ENCODE results near the gene RFX4.
"Not testable (repeated sequence)": the region's sequence is repeated elsewhere in the genome, so short reads cannot be mapped to it uniquely, and the experiment has no call there.

RFX4 gene

GRCh38 chr12:106690569-106691305 is 107.9 kb downstream of the RFX4 start:
- no peak for DNase-seq (ENCODE audit: low read depth in 2 of 2)

GRCh38 chr12:106692033-106692432 is 109.2 kb downstream of the RFX4 start:
- DNase-seq (ENCODE audit: low read depth in 2 of 2) = not testable (repeated sequence)

- DNase-seq (ENCODE audit: low read depth in 2 of 2) = no peak
Measured at GRCh38 chr12:106692896-106693820, 110.4 kb downstream of the RFX4 start.

- no peak for DNase-seq (ENCODE audit: low read depth in 2 of 2)
Measured at GRCh38 chr12:106696071-106696470, 113.3 kb downstream of the RFX4 start.

- no peak for DNase-seq (ENCODE audit: low read depth in 2 of 2)
Measured at GRCh38 chr12:106696681-106697417, 114.0 kb downstream of the RFX4 start.

GRCh38 chr12:106704081-106704480 is 121.3 kb downstream of the RFX4 start:
- no peak for DNase-seq (ENCODE audit: low read depth in 2 of 2)

GRCh38 chr12:106705971-106706370 is 123.2 kb downstream of the RFX4 start:
- DNase-seq (ENCODE audit: low read depth in 2 of 2) = no peak

- DNase-seq (ENCODE audit: low read depth in 2 of 2) = no peak
Measured at GRCh38 chr12:106709068-106709511, 126.3 kb downstream of the RFX4 start.

- no peak for DNase-seq (ENCODE audit: low read depth in 2 of 2)
Measured at GRCh38 chr12:106710143-106710893, 127.5 kb downstream of the RFX4 start.

GRCh38 chr12:106711316-106711715 is 128.5 kb downstream of the RFX4 start:
- DNase-seq (ENCODE audit: low read depth in 2 of 2) = no peak

GRCh38 chr12:106712768-106713167 is 130.0 kb downstream of the RFX4 start:
- no peak for DNase-seq (ENCODE audit: low read depth in 2 of 2)

- no peak for DNase-seq (ENCODE audit: low read depth in 2 of 2)
Measured at GRCh38 chr12:106714926-106715325, 132.1 kb downstream of the RFX4 start.

GRCh38 chr12:106715582-106715981 is 132.8 kb downstream of the RFX4 start:
- no peak for DNase-seq (ENCODE audit: low read depth in 2 of 2)

GRCh38 chr12:106717673-106718072 is 134.9 kb downstream of the RFX4 start:
- DNase-seq (ENCODE audit: low read depth in 2 of 2) = no peak

GRCh38 chr12:106719879-106720278 is 137.1 kb downstream of the RFX4 start:
- DNase-seq (ENCODE audit: low read depth in 2 of 2) = no peak

- no peak for DNase-seq (ENCODE audit: low read depth in 2 of 2)
Measured at GRCh38 chr12:106720696-106721095, 137.9 kb downstream of the RFX4 start.

- no peak for DNase-seq (ENCODE audit: low read depth in 2 of 2)
Measured at GRCh38 chr12:106721915-106722314, 139.1 kb downstream of the RFX4 start.

GRCh38 chr12:106722837-106723236 is 140.0 kb downstream of the RFX4 start:
- DNase-seq (ENCODE audit: low read depth in 2 of 2) = no peak

- no peak for DNase-seq (ENCODE audit: low read depth in 2 of 2)
Measured at GRCh38 chr12:106723416-106723815, 140.6 kb downstream of the RFX4 start.

GRCh38 chr12:106724116-106724515 is 141.3 kb downstream of the RFX4 start:
- no peak for DNase-seq (ENCODE audit: low read depth in 2 of 2)

- no peak for DNase-seq (ENCODE audit: low read depth in 2 of 2)
Measured at GRCh38 chr12:106724934-106725333, 142.1 kb downstream of the RFX4 start.

Measured in stimulated activated CD8-positive, alpha-beta memory T cell treated with anti-CD3 and anti-CD28 coated beads, Interleukin-15, amount 100 ng/mL, for 4 hours (primary cell).